HEK293 (cell line): ENCODE data around the gene MYOZ3.

Source experiments
- BCL11B ChIP-seq: fragments of 450-650 bp; formaldehyde crosslinking; IDR thresholded peaks from 2 replicates; pipeline ENCODE4 v1.5.1; 2016; ENCODE audit warnings: low read depth, missing biosample characterization, missing genetic modification characterization
- KLF16 ChIP-seq: fragments of 450-650 bp; formaldehyde crosslinking; IDR thresholded peaks from 2 replicates; pipeline ENCODE4 v1.5.1; 2017; ENCODE audit warnings: missing biosample characterization, missing genetic modification characterization
- MYNN ChIP-seq: fragments of 450-650 bp; formaldehyde crosslinking; IDR thresholded peaks from 2 replicates; pipeline ENCODE4 v1.5.1; 2016; ENCODE audit warnings: missing biosample characterization, missing genetic modification characterization, borderline replicate concordance
- OVOL3 ChIP-seq: fragments of 450-650 bp; formaldehyde crosslinking; IDR thresholded peaks from 2 replicates; pipeline ENCODE4 v1.5.1; 2016; ENCODE audit warnings: missing biosample characterization, missing genetic modification characterization
- SCRT1 ChIP-seq: fragments of 450-650 bp; formaldehyde crosslinking; IDR thresholded peaks from 2 replicates; pipeline ENCODE4 v1.5.1; 2016; ENCODE audit warnings: missing biosample characterization, missing genetic modification characterization, borderline replicate concordance
- TRIM28 ChIP-seq: IDR thresholded peaks from 2 replicates; pipeline ENCODE4 v1.6.1; 2011; ENCODE audit warnings: low read length, control low read depth, borderline replicate concordance
- ZBTB17 ChIP-seq: fragments of 450-650 bp; formaldehyde crosslinking; IDR thresholded peaks from 2 replicates; pipeline ENCODE4 v1.5.1; 2016; ENCODE audit warnings: missing biosample characterization, missing genetic modification characterization
- ZBTB21 ChIP-seq: fragments of 450-650 bp; formaldehyde crosslinking; IDR thresholded peaks from 2 replicates; pipeline ENCODE4 v1.5.1; 2017; ENCODE audit warnings: missing biosample characterization, missing genetic modification characterization
- ZEB2 ChIP-seq: fragments of 450-650 bp; formaldehyde crosslinking; IDR thresholded peaks from 2 replicates; pipeline ENCODE4 v1.5.1; 2016; ENCODE audit warnings: missing biosample characterization, missing genetic modification characterization
- ZNF138 ChIP-seq: fragments of 450-650 bp; formaldehyde crosslinking; IDR thresholded peaks from 2 replicates; pipeline ENCODE4 v1.5.1; 2016; ENCODE audit warnings: missing biosample characterization, missing genetic modification characterization, borderline replicate concordance
- ZNF140 ChIP-seq: fragments of 450-650 bp; formaldehyde crosslinking; IDR thresholded peaks from 2 replicates; pipeline ENCODE4 v1.5.1; 2016; ENCODE audit warnings: missing biosample characterization, missing genetic modification characterization
- ZNF175 ChIP-seq: fragments of 450-650 bp; formaldehyde crosslinking; IDR thresholded peaks from 2 replicates; pipeline ENCODE4 v1.5.1; 2016; ENCODE audit warnings: missing biosample characterization, missing genetic modification characterization
- ZNF19 ChIP-seq: fragments of 450-650 bp; formaldehyde crosslinking; IDR thresholded peaks from 2 replicates; pipeline ENCODE4; 2016; ENCODE audit warnings: missing biosample characterization, missing genetic modification characterization, low read depth
- ZNF341 ChIP-seq: fragments of 450-650 bp; formaldehyde crosslinking; IDR thresholded peaks from 2 replicates; pipeline ENCODE4; 2016; ENCODE audit warnings: low read depth, missing biosample characterization, missing genetic modification characterization
- ZNF350 ChIP-seq: fragments of 450-650 bp; formaldehyde crosslinking; IDR thresholded peaks from 2 replicates; pipeline ENCODE4 v1.5.0; 2017; ENCODE audit warnings: missing biosample characterization, mild to moderate bottlenecking, missing genetic modification characterization
- ZNF555 ChIP-seq: fragments of 450-650 bp; formaldehyde crosslinking; conservative IDR thresholded peaks from 2 replicates; pipeline ENCODE4 v1.5.1; 2017; ENCODE audit warnings: missing biosample characterization, mild to moderate bottlenecking, missing genetic modification characterization, inconsistent platforms
- ZNF610 ChIP-seq: fragments of 450-650 bp; formaldehyde crosslinking; IDR thresholded peaks from 2 replicates; pipeline ENCODE4 v1.5.1; 2016; ENCODE audit warnings: missing biosample characterization, missing genetic modification characterization, borderline replicate concordance
- ZNF76 ChIP-seq: fragments of 450-650 bp; formaldehyde crosslinking; IDR thresholded peaks from 2 replicates; pipeline ENCODE4; 2016; ENCODE audit warnings: low read depth, missing biosample characterization, missing genetic modification characterization, borderline replicate concordance
- ZNF837 ChIP-seq: fragments of 450-650 bp; formaldehyde crosslinking; IDR thresholded peaks from 2 replicates; pipeline ENCODE4 v1.5.1; 2016; ENCODE audit warnings: missing biosample characterization, missing genetic modification characterization
- ZNF843 ChIP-seq: fragments of 450-650 bp; formaldehyde crosslinking; IDR thresholded peaks from 2 replicates; pipeline ENCODE4 v1.5.1; 2016; ENCODE audit warnings: missing biosample characterization, missing genetic modification characterization
- ZSCAN23 ChIP-seq: fragments of 450-650 bp; formaldehyde crosslinking; IDR thresholded peaks from 2 replicates; pipeline ENCODE4 v1.5.1; 2016; ENCODE audit warnings: missing biosample characterization, missing genetic modification characterization
- ZXDB ChIP-seq: fragments of 450-650 bp; formaldehyde crosslinking; IDR thresholded peaks from 2 replicates; pipeline ENCODE4 v1.5.1; 2016; ENCODE audit warnings: missing biosample characterization, missing genetic modification characterization
- TF ChIP-seq, protein P1 (sequence below): fragments of 450-650 bp; formaldehyde crosslinking; IDR thresholded peaks from 2 replicates; pipeline ENCODE4 v1.5.1; 2016; ENCODE audit warnings: missing biosample characterization, missing genetic modification characterization
- TF ChIP-seq, protein P2 (sequence below): fragments of 450-650 bp; formaldehyde crosslinking; conservative IDR thresholded peaks from 2 replicates; pipeline ENCODE4 v1.5.1; 2016; ENCODE audit warnings: low read depth, missing biosample characterization, missing genetic modification characterization
- TF ChIP-seq, protein P3 (sequence below): fragments of 450-650 bp; formaldehyde crosslinking; IDR thresholded peaks from 2 replicates; pipeline ENCODE4 v1.5.1; 2016; ENCODE audit warnings: missing biosample characterization, missing genetic modification characterization
- TF ChIP-seq, protein P4 (sequence below): fragments of 450-650 bp; formaldehyde crosslinking; IDR thresholded peaks from 2 replicates; pipeline ENCODE4 v1.5.1; 2016; ENCODE audit warnings: missing biosample characterization, missing genetic modification characterization
- TF ChIP-seq, protein P5 (sequence below): fragments of 450-650 bp; formaldehyde crosslinking; IDR thresholded peaks from 2 replicates; pipeline ENCODE4 v1.5.1; 2016; ENCODE audit warnings: missing biosample characterization, missing genetic modification characterization

The MYOZ3 gene

DNA sequence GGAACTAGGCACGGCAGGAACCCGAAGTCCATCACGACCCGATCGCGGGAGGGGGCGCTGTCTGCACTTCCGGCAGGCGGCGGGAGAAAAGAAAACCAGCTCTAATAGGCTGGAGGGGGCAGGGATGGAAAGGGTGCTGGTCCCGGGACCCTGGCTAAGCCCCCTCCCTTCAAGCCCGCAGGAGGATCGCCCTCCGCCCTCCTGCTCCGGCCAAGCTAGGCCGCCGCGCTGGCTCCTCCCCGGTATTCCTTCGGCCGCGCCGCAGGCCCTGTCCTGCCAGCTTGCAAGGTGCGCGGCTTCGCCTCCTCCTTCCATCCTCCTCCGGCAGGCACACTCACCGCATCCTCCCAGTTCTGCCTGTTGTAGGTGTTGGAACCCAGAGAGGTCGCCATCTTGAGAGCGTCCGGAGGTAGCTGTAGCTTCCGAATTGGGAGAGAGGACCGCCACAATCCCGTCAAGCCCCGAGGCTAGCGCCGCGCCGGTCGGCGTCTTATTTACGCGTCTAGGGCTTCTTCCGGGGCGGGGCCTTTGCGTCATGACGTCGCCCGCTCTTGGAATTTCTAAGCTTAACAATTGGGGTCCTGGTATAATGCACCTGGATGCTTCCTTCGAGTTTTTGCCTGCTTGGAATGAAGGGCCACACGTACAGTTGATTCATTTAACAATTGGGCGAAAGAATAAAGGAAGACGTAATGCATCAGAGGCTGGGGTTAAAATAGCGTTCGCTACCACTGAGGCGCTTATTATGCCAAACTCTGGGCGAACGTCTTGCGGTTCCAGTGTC, 39.7 kb downstream of the MYOZ3 start, which contains the start of gene RBM22 (continued):
- TF ChIP-seq ZXDB (tag by site-specific recombination) (peak; percentile 81), MYNN (tag by site-specific recombination) (no peak; the same call in 1 of the 2 replicates), KLF16 (no peak), ZNF140 (tag by site-specific recombination) (no peak), ZNF138 (no peak), TRIM28 (0 out of 2 replicates have a peak, but pooled peaks have one; percentile 44), ZEB2 (tag by site-specific recombination) (peak; percentile 90), SCRT1 (tag by site-specific recombination) (no peak), ZNF350 (tag by site-specific recombination) (no peak), BCL11B (tag by site-specific recombination) (peak; percentile 79; the same call in 1 of the 2 replicates), ZNF19 (no peak), ZNF341 (tag by site-specific recombination) (peak; percentile 58; the same call in 1 of the 2 replicates), ZNF610 (tag by site-specific recombination) (peak; percentile 69), ZBTB17 (tag by site-specific recombination) (peak; percentile 89), ZNF837 (tag by site-specific recombination) (no peak), ZBTB21 (tag by site-specific recombination) (peak; percentile 94), ZNF843 (tag by site-specific recombination) (peak; percentile 36), ZNF175 (tag by site-specific recombination) (no peak), OVOL3 (peak; percentile 63), ZNF76 (tag by site-specific recombination) (peak; percentile 92), ZSCAN23 (tag by site-specific recombination) (no peak), ZNF555 (tag by site-specific recombination) (no peak)
- TF ChIP-seq, protein P1, sequence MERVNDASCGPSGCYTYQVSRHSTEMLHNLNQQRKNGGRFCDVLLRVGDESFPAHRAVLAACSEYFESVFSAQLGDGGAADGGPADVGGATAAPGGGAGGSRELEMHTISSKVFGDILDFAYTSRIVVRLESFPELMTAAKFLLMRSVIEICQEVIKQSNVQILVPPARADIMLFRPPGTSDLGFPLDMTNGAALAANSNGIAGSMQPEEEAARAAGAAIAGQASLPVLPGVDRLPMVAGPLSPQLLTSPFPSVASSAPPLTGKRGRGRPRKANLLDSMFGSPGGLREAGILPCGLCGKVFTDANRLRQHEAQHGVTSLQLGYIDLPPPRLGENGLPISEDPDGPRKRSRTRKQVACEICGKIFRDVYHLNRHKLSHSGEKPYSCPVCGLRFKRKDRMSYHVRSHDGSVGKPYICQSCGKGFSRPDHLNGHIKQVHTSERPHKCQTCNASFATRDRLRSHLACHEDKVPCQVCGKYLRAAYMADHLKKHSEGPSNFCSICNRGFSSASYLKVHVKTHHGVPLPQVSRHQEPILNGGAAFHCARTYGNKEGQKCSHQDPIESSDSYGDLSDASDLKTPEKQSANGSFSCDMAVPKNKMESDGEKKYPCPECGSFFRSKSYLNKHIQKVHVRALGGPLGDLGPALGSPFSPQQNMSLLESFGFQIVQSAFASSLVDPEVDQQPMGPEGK (tag by site-specific recombination), result peak; percentile 58
- TF ChIP-seq, protein P2, sequence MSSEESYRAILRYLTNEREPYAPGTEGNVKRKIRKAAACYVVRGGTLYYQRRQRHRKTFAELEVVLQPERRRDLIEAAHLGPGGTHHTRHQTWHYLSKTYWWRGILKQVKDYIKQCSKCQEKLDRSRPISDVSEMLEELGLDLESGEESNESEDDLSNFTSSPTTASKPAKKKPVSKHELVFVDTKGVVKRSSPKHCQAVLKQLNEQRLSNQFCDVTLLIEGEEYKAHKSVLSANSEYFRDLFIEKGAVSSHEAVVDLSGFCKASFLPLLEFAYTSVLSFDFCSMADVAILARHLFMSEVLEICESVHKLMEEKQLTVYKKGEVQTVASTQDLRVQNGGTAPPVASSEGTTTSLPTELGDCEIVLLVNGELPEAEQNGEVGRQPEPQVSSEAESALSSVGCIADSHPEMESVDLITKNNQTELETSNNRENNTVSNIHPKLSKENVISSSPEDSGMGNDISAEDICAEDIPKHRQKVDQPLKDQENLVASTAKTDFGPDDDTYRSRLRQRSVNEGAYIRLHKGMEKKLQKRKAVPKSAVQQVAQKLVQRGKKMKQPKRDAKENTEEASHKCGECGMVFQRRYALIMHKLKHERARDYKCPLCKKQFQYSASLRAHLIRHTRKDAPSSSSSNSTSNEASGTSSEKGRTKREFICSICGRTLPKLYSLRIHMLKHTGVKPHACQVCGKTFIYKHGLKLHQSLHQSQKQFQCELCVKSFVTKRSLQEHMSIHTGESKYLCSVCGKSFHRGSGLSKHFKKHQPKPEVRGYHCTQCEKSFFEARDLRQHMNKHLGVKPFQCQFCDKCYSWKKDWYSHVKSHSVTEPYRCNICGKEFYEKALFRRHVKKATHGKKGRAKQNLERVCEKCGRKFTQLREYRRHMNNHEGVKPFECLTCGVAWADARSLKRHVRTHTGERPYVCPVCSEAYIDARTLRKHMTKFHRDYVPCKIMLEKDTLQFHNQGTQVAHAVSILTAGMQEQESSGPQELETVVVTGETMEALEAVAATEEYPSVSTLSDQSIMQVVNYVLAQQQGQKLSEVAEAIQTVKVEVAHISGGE (tag by site-specific recombination), result peak; percentile 74
- TF ChIP-seq, protein P3, sequence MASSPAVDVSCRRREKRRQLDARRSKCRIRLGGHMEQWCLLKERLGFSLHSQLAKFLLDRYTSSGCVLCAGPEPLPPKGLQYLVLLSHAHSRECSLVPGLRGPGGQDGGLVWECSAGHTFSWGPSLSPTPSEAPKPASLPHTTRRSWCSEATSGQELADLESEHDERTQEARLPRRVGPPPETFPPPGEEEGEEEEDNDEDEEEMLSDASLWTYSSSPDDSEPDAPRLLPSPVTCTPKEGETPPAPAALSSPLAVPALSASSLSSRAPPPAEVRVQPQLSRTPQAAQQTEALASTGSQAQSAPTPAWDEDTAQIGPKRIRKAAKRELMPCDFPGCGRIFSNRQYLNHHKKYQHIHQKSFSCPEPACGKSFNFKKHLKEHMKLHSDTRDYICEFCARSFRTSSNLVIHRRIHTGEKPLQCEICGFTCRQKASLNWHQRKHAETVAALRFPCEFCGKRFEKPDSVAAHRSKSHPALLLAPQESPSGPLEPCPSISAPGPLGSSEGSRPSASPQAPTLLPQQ (tag by site-specific recombination), result peak; percentile 70; the same call in 1 of the 2 replicates
- TF ChIP-seq, protein P4, sequence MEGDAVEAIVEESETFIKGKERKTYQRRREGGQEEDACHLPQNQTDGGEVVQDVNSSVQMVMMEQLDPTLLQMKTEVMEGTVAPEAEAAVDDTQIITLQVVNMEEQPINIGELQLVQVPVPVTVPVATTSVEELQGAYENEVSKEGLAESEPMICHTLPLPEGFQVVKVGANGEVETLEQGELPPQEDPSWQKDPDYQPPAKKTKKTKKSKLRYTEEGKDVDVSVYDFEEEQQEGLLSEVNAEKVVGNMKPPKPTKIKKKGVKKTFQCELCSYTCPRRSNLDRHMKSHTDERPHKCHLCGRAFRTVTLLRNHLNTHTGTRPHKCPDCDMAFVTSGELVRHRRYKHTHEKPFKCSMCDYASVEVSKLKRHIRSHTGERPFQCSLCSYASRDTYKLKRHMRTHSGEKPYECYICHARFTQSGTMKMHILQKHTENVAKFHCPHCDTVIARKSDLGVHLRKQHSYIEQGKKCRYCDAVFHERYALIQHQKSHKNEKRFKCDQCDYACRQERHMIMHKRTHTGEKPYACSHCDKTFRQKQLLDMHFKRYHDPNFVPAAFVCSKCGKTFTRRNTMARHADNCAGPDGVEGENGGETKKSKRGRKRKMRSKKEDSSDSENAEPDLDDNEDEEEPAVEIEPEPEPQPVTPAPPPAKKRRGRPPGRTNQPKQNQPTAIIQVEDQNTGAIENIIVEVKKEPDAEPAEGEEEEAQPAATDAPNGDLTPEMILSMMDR (tag by site-specific recombination), result peak; percentile 90
- TF ChIP-seq, protein P5, sequence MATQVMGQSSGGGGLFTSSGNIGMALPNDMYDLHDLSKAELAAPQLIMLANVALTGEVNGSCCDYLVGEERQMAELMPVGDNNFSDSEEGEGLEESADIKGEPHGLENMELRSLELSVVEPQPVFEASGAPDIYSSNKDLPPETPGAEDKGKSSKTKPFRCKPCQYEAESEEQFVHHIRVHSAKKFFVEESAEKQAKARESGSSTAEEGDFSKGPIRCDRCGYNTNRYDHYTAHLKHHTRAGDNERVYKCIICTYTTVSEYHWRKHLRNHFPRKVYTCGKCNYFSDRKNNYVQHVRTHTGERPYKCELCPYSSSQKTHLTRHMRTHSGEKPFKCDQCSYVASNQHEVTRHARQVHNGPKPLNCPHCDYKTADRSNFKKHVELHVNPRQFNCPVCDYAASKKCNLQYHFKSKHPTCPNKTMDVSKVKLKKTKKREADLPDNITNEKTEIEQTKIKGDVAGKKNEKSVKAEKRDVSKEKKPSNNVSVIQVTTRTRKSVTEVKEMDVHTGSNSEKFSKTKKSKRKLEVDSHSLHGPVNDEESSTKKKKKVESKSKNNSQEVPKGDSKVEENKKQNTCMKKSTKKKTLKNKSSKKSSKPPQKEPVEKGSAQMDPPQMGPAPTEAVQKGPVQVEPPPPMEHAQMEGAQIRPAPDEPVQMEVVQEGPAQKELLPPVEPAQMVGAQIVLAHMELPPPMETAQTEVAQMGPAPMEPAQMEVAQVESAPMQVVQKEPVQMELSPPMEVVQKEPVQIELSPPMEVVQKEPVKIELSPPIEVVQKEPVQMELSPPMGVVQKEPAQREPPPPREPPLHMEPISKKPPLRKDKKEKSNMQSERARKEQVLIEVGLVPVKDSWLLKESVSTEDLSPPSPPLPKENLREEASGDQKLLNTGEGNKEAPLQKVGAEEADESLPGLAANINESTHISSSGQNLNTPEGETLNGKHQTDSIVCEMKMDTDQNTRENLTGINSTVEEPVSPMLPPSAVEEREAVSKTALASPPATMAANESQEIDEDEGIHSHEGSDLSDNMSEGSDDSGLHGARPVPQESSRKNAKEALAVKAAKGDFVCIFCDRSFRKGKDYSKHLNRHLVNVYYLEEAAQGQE (tag by site-specific recombination), result peak; percentile 56; the same call in 1 of the 2 replicates
